NT2/D1 (cell line): ENCODE measurements around the gene MPST.

ENCODE experiments used
- SUZ12 ChIP-seq: IDR thresholded peaks from 2 replicates; pipeline ENCODE4 v1.6.1; 2011; ENCODE audit not compliant: insufficient read length, insufficient read depth; ENCODE audit errors: extremely low read depth
- YY1 ChIP-seq: IDR thresholded peaks from 2 replicates; pipeline ENCODE4 v1.6.1; 2011; ENCODE audit not compliant: insufficient read length, insufficient read depth
- ZNF274 ChIP-seq: IDR thresholded peaks from 2 replicates; pipeline ENCODE4 v1.6.1; 2011; ENCODE audit warnings: mild to moderate bottlenecking, low read depth, low read length

GRCh38 chr22:37072673-37073072, 53.1 kb downstream of the MPST start:
- TF ChIP-seq YY1 = no peak
- TF ChIP-seq SUZ12 = no peak
- TF ChIP-seq ZNF274 = no peak
